ENCODE results near the gene EMILIN3.

Gene EMILIN3

DNA sequence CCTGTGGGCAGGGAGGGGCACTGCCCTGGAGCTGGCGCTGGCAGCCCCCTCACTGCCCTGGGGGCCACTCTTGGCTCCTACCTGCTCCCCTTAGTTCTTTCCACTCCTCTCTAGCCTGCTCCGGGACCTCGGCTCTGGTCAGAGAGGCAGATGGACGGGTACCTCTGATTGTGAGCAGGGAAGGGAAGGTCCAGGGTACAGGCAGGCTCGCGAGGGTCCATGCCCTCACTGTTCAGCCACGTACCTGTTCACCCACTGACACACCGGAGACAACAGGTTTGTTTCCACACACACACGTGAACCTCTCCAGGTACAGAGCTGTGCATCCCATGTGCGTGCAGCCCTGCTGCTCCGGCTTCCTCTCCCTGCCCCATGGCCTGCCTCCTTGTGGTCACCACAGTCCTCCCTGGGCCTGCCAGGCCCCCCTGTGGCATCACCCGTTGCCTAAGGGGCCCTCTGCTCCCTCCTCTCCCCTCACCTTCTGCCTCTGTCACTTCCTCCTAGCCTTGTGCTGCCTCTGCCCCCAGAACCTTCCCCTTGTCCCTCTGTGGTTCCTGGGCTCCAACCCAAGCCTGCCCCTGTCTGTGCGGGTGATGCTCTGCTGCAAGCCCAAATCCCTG, 2.3 kb downstream of the EMILIN3 start:
- no peak for DNase-seq (ENCODE audit: extremely low read depth in 1 of 2, low read depth in 1 of 2)

GRCh38 chr20:41363601-41364000, 3.0 kb downstream of the EMILIN3 start:
- no peak for DNase-seq (ENCODE audit: extremely low read depth in 1 of 2, low read depth in 1 of 2)

DNA sequence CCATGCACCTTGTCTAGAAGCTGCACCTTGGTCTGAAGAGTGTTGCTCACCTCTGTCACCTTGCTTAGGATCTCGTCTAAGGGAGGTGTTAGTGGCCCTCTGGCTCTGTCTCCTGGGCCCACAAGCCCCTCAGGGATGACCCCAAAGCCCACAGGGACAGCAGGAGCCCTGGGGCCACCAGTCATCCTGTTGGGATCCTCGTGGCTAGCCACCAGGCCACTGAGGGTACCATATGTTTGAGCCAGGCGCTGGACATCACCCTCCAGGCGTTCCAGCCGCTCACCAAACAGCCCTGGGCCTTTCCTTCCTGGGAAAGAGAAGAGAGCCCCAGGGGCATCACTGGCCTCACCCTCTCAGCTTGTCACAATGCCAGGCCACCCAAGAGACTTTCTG, 3.9 kb downstream of the EMILIN3 start:
- DNase-seq (ENCODE audit: extremely low read depth in 1 of 2, low read depth in 1 of 2): no peak

DNA sequence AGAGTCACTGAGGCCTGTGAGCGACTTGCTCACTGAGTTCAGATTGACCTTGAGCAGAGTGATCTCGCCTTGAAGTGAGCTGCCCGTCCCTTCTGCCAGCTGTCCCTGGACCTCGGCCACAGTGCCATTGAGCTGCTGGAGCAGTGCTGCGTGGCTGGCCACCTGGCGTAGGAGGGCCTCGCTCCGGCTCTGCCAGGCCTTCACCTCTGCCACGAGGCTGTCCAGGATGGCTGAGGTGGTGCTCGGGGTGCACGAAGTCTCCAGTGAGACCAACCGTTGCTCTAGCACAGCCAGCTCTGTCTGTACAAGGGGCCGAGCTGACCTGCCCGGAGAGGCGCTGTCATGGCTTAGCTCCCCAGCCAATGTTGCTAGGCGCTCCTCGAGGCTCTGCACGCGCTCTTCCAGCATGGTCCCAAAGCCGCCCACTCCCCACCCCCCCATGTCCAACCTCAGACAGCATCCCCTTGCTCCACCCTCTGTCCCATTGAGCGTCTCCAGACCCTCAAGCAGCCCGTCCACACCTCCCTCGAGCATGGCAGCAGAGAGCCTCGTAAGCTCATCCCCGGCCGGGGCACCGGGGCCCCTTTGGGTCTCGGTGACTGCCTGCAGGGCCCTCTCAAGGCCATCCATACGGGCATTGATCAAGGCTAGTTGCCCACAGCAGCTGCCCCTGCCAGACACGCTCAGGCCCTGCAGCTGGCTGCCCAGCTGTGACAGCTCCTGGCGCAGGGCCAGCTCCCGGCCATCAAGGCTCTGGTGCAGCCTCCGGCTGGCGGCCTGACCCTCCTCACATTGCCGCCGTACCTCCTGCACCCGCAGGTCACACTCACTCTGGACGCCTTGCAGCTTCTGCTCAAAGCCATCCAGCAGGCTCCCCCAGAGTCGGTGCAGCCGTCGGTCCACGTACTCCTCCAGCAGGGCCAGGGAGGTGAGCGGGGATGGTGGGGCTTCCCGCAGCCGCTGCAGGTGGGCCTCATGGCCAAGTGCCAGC, 4.6 kb downstream of the EMILIN3 start:
- DNase-seq (ENCODE audit: extremely low read depth in 1 of 2, low read depth in 1 of 2): no peak

DNA sequence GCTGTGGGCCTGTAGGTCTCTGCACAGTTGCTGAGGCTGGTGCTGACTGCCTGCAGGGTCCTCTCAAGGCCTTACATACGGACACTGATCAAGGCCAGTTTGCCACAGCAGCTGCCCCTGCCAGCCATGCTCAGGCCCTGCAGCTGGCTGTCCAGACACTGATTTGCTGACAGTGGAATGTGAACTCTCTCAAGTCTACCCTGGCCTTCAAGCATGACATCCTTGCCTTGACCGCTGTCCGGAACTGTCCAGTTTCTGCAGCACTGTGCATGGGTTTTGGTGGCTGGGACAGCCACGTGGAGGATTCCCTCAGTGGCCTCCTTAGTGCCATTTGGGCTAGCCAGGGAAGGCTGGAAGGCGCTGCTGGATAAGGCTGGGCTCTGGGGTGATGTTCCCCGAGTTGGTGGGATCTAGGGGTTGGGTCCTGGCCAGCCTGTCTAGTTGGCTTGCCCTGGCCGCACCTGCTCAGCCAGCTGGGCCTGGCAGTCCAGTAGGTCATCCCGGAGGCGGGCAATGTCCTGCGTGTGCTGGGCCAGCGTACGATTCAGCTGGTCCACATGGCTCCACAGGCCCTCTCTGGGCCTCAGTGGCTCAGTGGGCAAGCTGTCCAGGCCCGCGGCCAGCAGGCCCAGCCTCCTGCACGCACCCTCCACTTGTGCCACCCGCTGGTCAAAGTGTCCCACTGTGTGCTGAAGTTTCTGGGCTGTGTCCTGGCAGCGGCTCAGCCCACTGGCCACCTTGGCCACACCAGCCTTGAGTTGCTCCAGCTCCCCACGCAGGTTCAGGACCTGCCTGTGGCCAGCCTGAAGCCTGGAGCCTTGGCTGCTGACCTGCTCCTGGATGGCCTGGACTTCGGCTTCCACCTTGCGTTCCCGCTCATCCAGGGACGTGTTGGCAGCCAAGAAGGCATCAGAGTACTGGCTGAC, 5.5 kb downstream of the EMILIN3 start:
- DNase-seq (ENCODE audit: extremely low read depth in 1 of 2, low read depth in 1 of 2): no peak

DNA sequence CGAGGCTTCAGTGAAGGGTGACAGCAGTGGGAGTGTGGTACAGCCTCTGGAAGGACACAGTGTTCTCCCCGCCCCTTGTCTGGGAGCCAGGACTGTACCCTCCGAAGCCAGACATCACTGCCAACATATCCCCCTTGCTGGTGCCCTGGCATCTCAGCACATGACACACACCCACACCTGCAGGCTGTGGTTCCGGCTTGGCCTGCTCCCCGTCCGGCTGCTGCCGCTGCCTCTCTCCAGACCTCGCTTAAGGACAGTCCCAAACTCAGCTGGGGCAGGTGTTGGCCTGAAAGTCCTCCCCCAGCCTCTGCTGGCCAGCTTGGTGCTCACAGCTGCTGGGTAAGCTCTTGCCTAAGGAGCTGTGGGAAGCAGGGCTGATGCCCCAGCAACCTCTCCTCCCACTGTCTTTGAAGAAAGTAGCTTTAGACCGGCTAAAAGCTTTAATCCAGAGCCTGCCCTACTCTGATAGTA, 7.0 kb downstream of the EMILIN3 start:
- DNase-seq (ENCODE audit: extremely low read depth in 1 of 2, low read depth in 1 of 2): no peak

DNA sequence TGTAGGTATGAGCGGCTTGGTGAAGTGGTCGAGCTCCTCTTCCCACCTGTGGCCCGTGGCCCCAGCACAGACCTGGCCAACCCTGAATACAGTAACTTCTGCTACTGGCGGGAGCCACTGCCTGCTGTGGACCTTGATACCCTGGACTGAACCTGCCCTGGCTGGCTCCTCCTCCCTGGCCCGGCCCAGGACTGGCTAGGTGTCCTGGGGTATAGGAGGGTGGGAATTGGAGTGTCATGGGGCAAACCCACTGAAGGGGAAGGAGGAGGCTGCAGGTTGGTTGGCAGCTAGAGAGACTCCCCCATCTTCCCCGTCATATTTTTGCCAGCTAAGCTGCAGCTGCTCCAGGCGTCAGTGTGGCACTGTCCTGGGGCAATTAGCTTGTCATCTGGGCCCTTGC, 7.9 kb downstream of the EMILIN3 start:
- DNase-seq (ENCODE audit: extremely low read depth in 1 of 2, low read depth in 1 of 2): no peak

- no peak for DNase-seq (ENCODE audit: extremely low read depth in 1 of 2, low read depth in 1 of 2)
Measured at GRCh38 chr20:41358230-41358629, 8.4 kb downstream of the EMILIN3 start.

DNA sequence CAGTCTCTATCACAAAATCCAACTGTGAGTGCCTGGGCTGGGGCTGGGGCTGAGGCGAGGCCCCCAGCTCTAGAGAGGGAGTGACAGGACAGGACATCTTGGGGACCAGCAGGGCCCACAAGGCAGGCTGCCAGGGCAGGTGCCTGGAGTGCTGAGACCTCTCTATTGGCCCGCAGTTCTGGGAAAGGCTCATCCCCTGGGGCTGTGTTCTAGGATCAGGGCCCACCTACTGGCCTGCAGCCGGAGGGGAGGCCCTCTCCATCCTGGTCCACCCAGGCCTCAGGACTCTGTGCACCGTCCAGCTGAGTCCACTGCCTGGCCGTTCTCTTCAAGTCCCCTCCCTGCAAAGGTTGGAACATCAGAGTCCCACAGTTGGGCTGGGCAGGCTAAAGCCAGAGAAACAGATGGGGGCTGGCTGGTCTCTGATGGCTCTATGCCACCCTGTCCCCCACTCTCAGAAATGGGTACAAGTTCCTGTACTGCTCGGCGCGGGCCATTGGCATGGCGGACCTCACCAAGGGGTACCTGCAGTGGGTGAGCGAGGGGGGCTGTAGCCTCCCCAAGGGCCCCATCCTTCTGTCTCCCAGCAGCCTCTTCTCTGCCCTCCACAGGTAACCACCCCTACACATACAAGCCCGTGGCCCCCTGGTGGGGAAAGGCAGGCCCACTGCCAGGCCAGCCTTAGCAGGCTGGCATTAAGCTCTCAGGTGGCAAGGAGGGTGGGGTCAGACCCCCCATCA, 9.0 kb downstream of the EMILIN3 start:
- DNase-seq (ENCODE audit: extremely low read depth in 1 of 2, low read depth in 1 of 2): no peak

GRCh38 chr20:41356951-41357350, 9.7 kb downstream of the EMILIN3 start:
- DNase-seq (ENCODE audit: extremely low read depth in 1 of 2, low read depth in 1 of 2): no peak

- DNase-seq (ENCODE audit: extremely low read depth in 1 of 2, low read depth in 1 of 2): no peak
Measured at GRCh38 chr20:41355598-41356203, 10.9 kb downstream of the EMILIN3 start.

- DNase-seq (ENCODE audit: extremely low read depth in 1 of 2, low read depth in 1 of 2): no peak
Measured at GRCh38 chr20:41355192-41355591, 11.4 kb downstream of the EMILIN3 start.

GRCh38 chr20:41353530-41353929, 13.1 kb downstream of the EMILIN3 start:
- DNase-seq (ENCODE audit: extremely low read depth in 1 of 2, low read depth in 1 of 2): no peak

GRCh38 chr20:41352666-41353065, 14.0 kb downstream of the EMILIN3 start:
- DNase-seq (ENCODE audit: extremely low read depth in 1 of 2, low read depth in 1 of 2): no peak

DNA sequence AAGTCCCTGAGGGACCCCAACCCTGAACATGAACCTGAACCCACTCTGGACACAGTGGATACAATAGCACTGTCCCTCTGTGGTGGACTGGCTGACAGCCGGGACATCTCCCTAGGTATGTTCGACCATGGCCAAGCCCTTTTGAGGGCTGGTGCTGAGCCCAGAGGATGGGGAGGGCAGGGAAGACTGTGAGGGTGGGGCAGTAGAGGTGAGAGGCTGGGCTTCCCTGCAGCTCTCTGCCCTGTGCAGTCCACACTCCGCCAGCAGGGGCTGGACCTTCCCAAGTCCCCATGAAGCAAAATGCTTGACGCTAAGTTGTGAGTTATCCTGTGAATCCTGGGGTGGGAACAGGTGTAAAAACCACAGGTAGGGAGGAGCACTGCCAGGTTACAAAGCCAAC, 14.5 kb downstream of the EMILIN3 start:
- DNase-seq (ENCODE audit: extremely low read depth in 1 of 2, low read depth in 1 of 2): no peak

DNA sequence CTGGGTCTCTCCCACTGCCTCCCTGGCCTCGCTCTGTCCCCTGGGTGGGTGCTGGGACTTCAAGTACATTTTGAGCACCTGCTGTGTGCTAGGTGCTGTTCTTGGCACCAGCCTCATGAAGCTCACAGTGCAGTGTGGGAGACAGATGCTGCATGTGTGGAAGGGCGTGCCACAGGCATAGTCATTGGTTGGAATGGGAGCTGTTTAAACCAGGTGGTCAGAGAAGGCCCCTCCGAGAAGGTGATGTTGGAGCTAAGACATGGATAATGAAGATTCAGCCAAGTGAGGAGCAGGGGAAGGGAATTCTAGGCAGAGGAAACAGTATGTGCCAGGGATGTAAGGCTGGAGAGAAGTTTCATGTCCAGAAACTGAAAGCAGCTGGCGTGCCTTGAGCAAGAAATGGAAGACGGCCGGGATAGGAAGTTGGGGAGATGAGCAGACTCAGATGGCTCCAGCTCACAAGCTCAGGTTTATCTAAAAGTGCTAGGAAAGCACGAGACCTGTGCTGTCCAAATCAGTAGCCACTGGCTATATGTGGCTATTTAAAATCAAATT, 16.1 kb downstream of the EMILIN3 start:
- DNase-seq (ENCODE audit: extremely low read depth in 1 of 2, low read depth in 1 of 2): no peak

- DNase-seq (ENCODE audit: extremely low read depth in 1 of 2, low read depth in 1 of 2): no peak
Measured at GRCh38 chr20:41349943-41350342, 16.7 kb downstream of the EMILIN3 start.

DNA sequence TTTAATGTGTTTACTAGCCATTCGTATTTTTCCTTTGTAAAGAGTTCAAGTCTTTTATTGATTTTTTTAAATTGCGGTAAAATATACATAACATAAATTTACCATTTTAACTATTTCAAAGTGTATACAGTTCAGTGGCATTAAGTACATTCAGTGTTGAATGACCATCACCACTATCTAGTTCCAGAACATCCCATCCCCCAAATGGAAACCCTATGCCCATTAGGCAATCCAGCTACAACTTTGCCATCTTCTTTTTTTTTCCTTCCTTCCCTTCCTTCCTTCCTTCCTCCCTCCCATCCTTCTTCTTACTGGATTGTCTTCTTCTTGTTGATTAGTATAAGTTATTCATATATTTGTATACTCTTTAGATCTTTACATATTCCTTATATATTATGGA, 17.4 kb downstream of the EMILIN3 start:
- DNase-seq (ENCODE audit: extremely low read depth in 1 of 2, low read depth in 1 of 2): no peak

- no peak for DNase-seq (ENCODE audit: extremely low read depth in 1 of 2, low read depth in 1 of 2)
Measured at GRCh38 chr20:41348430-41349172, 18.0 kb downstream of the EMILIN3 start.
